Measurements from ENCODE around the gene PROM1. TPM values are rescaled to one million over a fixed set of nuclear protein-coding genes. Genes with fewer than 3 reads are reported as not detected.
A peak's percentile ranks its signal among the peaks of the same experiment; 100 is the strongest.

The PROM1 gene
- total and polyA plus RNA-seq, 2 experiments from 2014 or later, result 36.6 to 66.6 TPM

- Mint-ChIP-seq H3K4me3 (no peak overlapping the region), H3K36me3 (ENCODE audit: low read depth) (no peaks in the 10 kb centered on the region), H3K27ac (no peak overlapping the region), H3K4me1 (peaks cover 26% of the 10 kb centered on the region), H3K9me3 (no peaks in the 10 kb centered on the region), H3K27me3 (ENCODE audit: insufficient read depth, low read depth, poor library complexity) (peaks cover 19% of the 10 kb centered on the region)
- ATAC-seq, result no peak
- Histone ChIP-seq H3K4me3 (no peak overlapping the region), H3K4me2 (no peak overlapping the region), H3K9me2 (ENCODE audit: insufficient read depth) (no peaks in the 10 kb centered on the region), H3K27me3 (ENCODE audit: insufficient read depth) (peaks cover 16% of the 10 kb centered on the region), H2AFZ (peak overlapping the region; percentile 53; the same call in 1 of the 2 replicates), H4K20me1 (replicated peaks; ENCODE audit: insufficient read depth) (no peaks in the 10 kb centered on the region), H3K36me3 (ENCODE audit: insufficient read depth) (no peaks in the 10 kb centered on the region), H3K79me2 (replicated peaks; ENCODE audit: insufficient read depth) (no peaks in the 10 kb centered on the region), H3K27ac (ENCODE audit: low read depth) (no peak overlapping the region), H3F3A (replicated peaks; ENCODE audit: low read depth) (no peaks in the 10 kb centered on the region), H3K4me1 (ENCODE audit: insufficient read depth) (peaks cover 26% of the 10 kb centered on the region; the same call in 1 of the 2 replicates)
- no peak for TF ChIP-seq ZNF331 (CRISPR knock-in tag; IDR thresholded peaks at IDR 0.05; ENCODE audit: low read depth)
- TF ChIP-seq EZH2phosphoT487 (IDR thresholded peaks at IDR 0.05; ENCODE audit: unreplicated experiment), result no peak
- no peak for TF ChIP-seq STAT1 (IDR thresholded peaks at IDR 0.05; ENCODE audit: unreplicated experiment)
- no peak for TF ChIP-seq EZH2 (IDR thresholded peaks at IDR 0.05; ENCODE audit: low read depth, unreplicated experiment)
- TF ChIP-seq POLR2AphosphoS5 (IDR thresholded peaks at IDR 0.05; ENCODE audit: low read depth), result no peak
- no peak for TF ChIP-seq ZNF114 (CRISPR knock-in tag; IDR thresholded peaks at IDR 0.05)
- no peak for TF ChIP-seq CTCF (conservative IDR thresholded peaks at IDR 0.05; ENCODE audit: low read depth in 2 of 2)
- no peak for TF ChIP-seq NANOG (IDR thresholded peaks at IDR 0.05; ENCODE audit: borderline replicate concordance)
- no peak for TF ChIP-seq ZNF462 (CRISPR knock-in tag; IDR thresholded peaks at IDR 0.05)
- TF ChIP-seq JUNB (IDR thresholded peaks at IDR 0.05; ENCODE audit: unreplicated experiment), result no peak
- TF ChIP-seq REST (IDR thresholded peaks at IDR 0.05; ENCODE audit: unreplicated experiment), result no peak
- TF ChIP-seq CREB1 (CRISPR knock-in tag; IDR thresholded peaks at IDR 0.05; ENCODE audit: low read depth), result no peak
- no peak for TF ChIP-seq ETS1 (IDR thresholded peaks at IDR 0.05)
- DNase-seq (ENCODE audit: low spot score), result no peak
Measured at GRCh38 chr4:16090096-16090705, 6.4 kb upstream of the PROM1 start.
